ENCODE measurements around the gene LINGO4. TPM values are rescaled to one million over a fixed set of nuclear protein-coding genes. Genes with fewer than 3 reads are reported as not detected.

The LINGO4 gene
- total and polyA plus RNA-seq, 2 donors (not counting 1 experiment from before 2014, with no cell fraction given): not detected

- Histone ChIP-seq H3K27ac (ENCODE audit: low read length in 2 of 2) (no peak overlapping the region), H3K4me2 (replicated peaks; ENCODE audit: low read depth, low read length, poor library complexity, severe bottlenecking) (no peak overlapping the region), H3K9ac (ENCODE audit: low read length) (no peak overlapping the region), H2AFZ (ENCODE audit: insufficient read depth, low read depth, low read length, poor library complexity, severe bottlenecking) (no peak overlapping the region), H3K79me2 (ENCODE audit: control insufficient read depth, insufficient read depth, low read length) (no peaks in the 10 kb centered on the region), H3K4me1 (ENCODE audit: control insufficient read depth in 2 of 2, insufficient read depth in 2 of 2, low read length in 2 of 2) (no peaks in the 10 kb centered on the region), H3K4me3 (ENCODE audit: control extremely low read depth in 1 of 5, extremely low read depth in 1 of 5, insufficient read depth in 1 of 5, low read depth in 2 of 5, low read length in 4 of 5) (no peak overlapping the region), H3K9me3 (ENCODE audit: control extremely low read depth in 1 of 3, control insufficient read depth in 2 of 3, insufficient read depth in 1 of 3, low read length in 2 of 3) (no peaks in the 10 kb centered on the region), H3K36me3 (replicated peaks in 1 of 2; ENCODE audit: control extremely low read depth in 1 of 2, control insufficient read depth in 1 of 2, extremely low read depth in 1 of 2, insufficient read depth in 2 of 2, low read length in 1 of 2) (peaks cover 0 to 44% of the 10 kb centered on the region in 2 experiments), H3K27me3 (replicated peaks in 1 of 4; ENCODE audit: control extremely low read depth in 1 of 4, control insufficient read depth in 3 of 4, insufficient read depth in 4 of 4, low read length in 3 of 4) (no peaks in the 10 kb centered on the region), H4K20me1 (ENCODE audit: control insufficient read depth, insufficient read depth, low read length, poor library complexity, severe bottlenecking) (no peaks in the 10 kb centered on the region)
- Mint-ChIP-seq H3K27ac (no peak overlapping the region), H3K9me3 (ENCODE audit: insufficient read depth) (no peaks in the 10 kb centered on the region), H3K4me3 (no peak overlapping the region), H3K4me1 (no peaks in the 10 kb centered on the region), H3K27me3 (no peaks in the 10 kb centered on the region)
- WGBS (ENCODE audit: insufficient coverage): 100% methylated on average over 2 of the region's 3 CpGs
- DNase-seq (no peak), ATAC-seq (ENCODE audit: low read depth) (no peak)
- POLR2A ChIA-PET: no interaction called here
- intact Hi-C loops (cut with micrococcal nuclease): no loop called here
- CTCF ChIA-PET: interaction anchor here (1.0 kb wide), 1 partner anchor 58 kb away, joined by 3 read pairs; no protein-coding TSS in a partner anchor
- TF ChIP-seq CTCF (IDR thresholded peaks at IDR 0.05): no peak
- TF ChIP-seq EZH2 (IDR thresholded peaks at IDR 0.05; ENCODE audit: borderline replicate concordance, insufficient read depth, low read depth, low read length, poor library complexity, severe bottlenecking): no peak
Observed at GRCh38 chr1:151776665-151777062, 28.6 kb downstream of the LINGO4 start.

GRCh38 chr1:151775894-151776664 lies 29.1 kb downstream of the LINGO4 start:
- peaks cover 0 to 42% of the 10 kb centered on the region in 2 experiments for H3K36me3 ChIP-seq (replicated peaks in 1 of 2; ENCODE audit: control extremely low read depth in 1 of 2, control insufficient read depth in 1 of 2, extremely low read depth in 1 of 2, insufficient read depth in 2 of 2, low read length in 1 of 2)
- no peaks in the 10 kb centered on the region for H3K27me3 Mint-ChIP-seq
- H3K4me3 ChIP-seq (ENCODE audit: control extremely low read depth in 1 of 5, extremely low read depth in 1 of 5, insufficient read depth in 1 of 5, low read depth in 2 of 5, low read length in 4 of 5): no peak overlapping the region
- H2AFZ ChIP-seq (ENCODE audit: insufficient read depth, low read depth, low read length, poor library complexity, severe bottlenecking): no peak overlapping the region
- H3K4me3 Mint-ChIP-seq: no peak overlapping the region
- ATAC-seq (ENCODE audit: low read depth): no peak
- H3K9me3 ChIP-seq (ENCODE audit: control extremely low read depth in 1 of 3, control insufficient read depth in 2 of 3, insufficient read depth in 1 of 3, low read length in 2 of 3): no peaks in the 10 kb centered on the region
- intact Hi-C loops (cut with micrococcal nuclease): no loop called here
- H3K4me1 Mint-ChIP-seq: no peaks in the 10 kb centered on the region
- no peaks in the 10 kb centered on the region for H3K27me3 ChIP-seq (replicated peaks in 1 of 4; ENCODE audit: control extremely low read depth in 1 of 4, control insufficient read depth in 3 of 4, insufficient read depth in 4 of 4, low read length in 3 of 4)
- H3K27ac Mint-ChIP-seq: no peak overlapping the region
- H3K27ac ChIP-seq (ENCODE audit: low read length in 2 of 2): no peak overlapping the region
- DNase-seq: no peak
- H3K9me3 Mint-ChIP-seq (ENCODE audit: insufficient read depth): no peaks in the 10 kb centered on the region
- no peaks in the 10 kb centered on the region for H4K20me1 ChIP-seq (ENCODE audit: control insufficient read depth, insufficient read depth, low read length, poor library complexity, severe bottlenecking)
- CTCF ChIA-PET: interaction anchor here (1.0 kb wide), 1 partner anchor 59 kb away, joined by 3 read pairs; no protein-coding TSS in a partner anchor
- H3K4me2 ChIP-seq (replicated peaks; ENCODE audit: low read depth, low read length, poor library complexity, severe bottlenecking): no peak overlapping the region
- 96% methylated on average over 3 of the region's 7 CpGs for WGBS (ENCODE audit: insufficient coverage)
- no peak overlapping the region for H3K9ac ChIP-seq (ENCODE audit: low read length)
- no peaks in the 10 kb centered on the region for H3K79me2 ChIP-seq (ENCODE audit: control insufficient read depth, insufficient read depth, low read length)
- no peaks in the 10 kb centered on the region for H3K4me1 ChIP-seq (ENCODE audit: control insufficient read depth in 2 of 2, insufficient read depth in 2 of 2, low read length in 2 of 2)
- TF ChIP-seq EZH2 (IDR thresholded peaks at IDR 0.05; ENCODE audit: borderline replicate concordance, insufficient read depth, low read depth, low read length, poor library complexity, severe bottlenecking) (no peak), CTCF (IDR thresholded peaks at IDR 0.05) (no peak)
- POLR2A ChIA-PET: no interaction called here

Data from B cell (primary cell).